ENCODE results near the gene UGT1A4. TPM values are rescaled to one million over a fixed set of nuclear protein-coding genes. Genes with fewer than 3 reads are reported as not detected.
"Not testable (repeated sequence)": the region's sequence is repeated elsewhere in the genome, so short reads cannot be mapped to it uniquely, and the experiment has no call there.

The UGT1A4 gene
- total RNA-seq, 3 donors from 2014 or later, result not detected

DNA sequence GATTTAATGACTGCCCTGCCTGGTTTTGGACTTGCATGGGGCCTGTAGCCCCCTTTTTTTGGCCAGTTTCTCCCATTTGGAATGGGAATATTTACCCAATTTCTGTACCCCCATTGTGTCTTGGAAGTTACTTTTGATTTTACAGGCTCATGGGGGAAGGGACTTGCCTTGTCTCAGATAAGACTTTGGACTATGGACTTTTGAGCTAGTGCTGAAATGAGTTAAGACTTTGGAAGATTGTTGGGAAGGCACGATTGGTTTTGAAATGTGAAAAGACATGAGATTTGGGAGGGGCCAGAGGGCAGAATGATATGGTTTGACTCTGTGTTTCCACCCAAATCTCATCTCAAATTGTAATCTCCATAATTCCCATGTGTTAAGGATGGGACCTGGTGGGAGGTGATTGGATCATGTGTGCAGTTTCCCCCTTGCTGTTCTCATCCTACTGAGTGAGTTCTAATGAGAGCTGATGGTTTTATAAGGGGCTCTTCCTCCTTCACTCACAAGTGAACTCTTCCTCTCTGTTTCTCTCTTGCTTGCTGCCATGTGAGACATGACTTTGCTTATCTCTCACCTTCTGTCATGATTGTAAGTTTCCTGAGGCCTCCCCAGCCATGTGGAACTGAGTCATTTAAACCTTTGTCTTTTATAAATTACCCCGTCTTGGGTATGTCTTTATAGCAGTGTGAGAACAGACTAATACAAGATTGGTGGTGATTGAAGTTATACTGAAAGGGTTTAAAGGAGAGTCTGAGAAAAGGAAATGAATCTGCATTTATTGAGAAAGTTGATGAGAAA is 32.9 kb downstream of the UGT1A4 start:
- not testable (repeated sequence) for DNase-seq; H3K4me3 Mint-ChIP-seq; H3K36me3 Mint-ChIP-seq (ENCODE audit: insufficient read depth); H3K4me1 Mint-ChIP-seq (ENCODE audit: low read depth); ATAC-seq
- H3K9me3 Mint-ChIP-seq, result peaks cover 16% of the 10 kb centered on the region
- peaks cover 25% of the 10 kb centered on the region for H3K27me3 Mint-ChIP-seq (ENCODE audit: low read depth)

DNA sequence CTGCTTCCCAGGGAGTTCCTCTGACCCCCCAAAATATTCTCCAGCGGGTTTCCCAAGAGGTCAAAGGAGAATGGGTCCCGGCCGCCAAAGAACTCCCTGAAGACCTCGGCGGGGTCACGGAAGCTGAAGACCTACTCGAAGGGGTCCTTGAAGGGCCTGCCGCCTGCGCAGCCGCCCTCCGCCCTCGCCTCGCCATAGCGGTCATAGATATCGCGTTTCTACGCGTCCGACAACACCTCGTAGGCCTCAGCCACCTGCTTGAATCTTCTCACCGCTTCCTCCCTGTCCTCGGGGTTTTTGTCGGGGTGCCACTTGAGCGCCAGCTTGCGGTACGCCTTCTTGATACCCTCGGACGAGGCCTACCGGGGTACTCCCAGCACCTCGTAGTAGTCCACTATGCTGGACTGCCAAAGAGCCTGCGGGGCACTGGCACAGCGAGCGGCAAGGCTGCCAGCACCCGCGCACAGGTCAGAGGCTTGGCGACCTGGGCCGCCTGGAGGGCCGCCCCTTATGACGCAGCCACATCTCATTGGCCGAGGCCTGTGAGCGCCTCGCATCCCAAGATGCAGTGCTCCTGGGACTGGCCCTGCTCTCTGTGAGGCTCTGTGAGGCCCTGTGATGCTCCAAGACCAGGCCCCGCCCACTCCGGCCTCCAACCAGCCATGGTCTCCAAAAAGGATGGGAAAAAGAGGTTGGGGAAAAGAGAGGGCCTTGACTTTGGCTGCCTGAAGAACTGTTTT is 36.5 kb downstream of the UGT1A4 start:
- Mint-ChIP-seq H3K36me3 (ENCODE audit: insufficient read depth) (no peaks in the 10 kb centered on the region), H3K27me3 (ENCODE audit: low read depth) (peaks cover 13% of the 10 kb centered on the region), H3K4me1 (ENCODE audit: low read depth) (no peaks in the 10 kb centered on the region), H3K9me3 (peaks cover 12% of the 10 kb centered on the region), H3K4me3 (no peak overlapping the region)
- DNase-seq (no peak), ATAC-seq (no peak)

GRCh38 chr2:233756429-233757081 is 38.0 kb downstream of the UGT1A4 start:
- Mint-ChIP-seq H3K4me3 (no peak overlapping the region), H3K27me3 (ENCODE audit: low read depth) (peaks cover 13% of the 10 kb centered on the region), H3K9me3 (peaks cover 4% of the 10 kb centered on the region), H3K4me1 (ENCODE audit: low read depth) (no peaks in the 10 kb centered on the region), H3K36me3 (ENCODE audit: insufficient read depth) (no peaks in the 10 kb centered on the region)
- DNase-seq (no peak), ATAC-seq (no peak)

DNA sequence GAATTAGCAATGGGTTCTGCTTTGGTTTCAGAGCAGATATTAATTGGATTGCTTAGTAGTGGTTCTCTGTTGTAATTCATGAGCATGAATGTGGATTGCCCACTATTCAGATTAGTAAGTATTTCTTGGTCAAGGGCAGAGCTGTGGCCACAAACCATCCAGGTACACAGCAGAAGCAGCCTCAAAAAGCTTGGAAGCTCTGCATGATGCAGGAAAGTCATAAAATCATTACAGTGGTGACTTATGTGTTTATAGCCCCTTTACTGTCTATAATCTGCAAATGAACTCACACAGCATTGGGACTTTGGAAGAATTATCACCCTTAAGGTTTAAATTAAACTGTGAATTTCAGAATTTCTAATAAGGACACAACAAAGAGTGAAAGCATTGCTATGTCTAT is 39.6 kb downstream of the UGT1A4 start:
- DNase-seq, result no peak
- no peaks in the 10 kb centered on the region for H3K36me3 Mint-ChIP-seq (ENCODE audit: insufficient read depth)
- H3K4me1 Mint-ChIP-seq (ENCODE audit: low read depth), result no peaks in the 10 kb centered on the region
- peaks cover 11% of the 10 kb centered on the region for H3K27me3 Mint-ChIP-seq (ENCODE audit: low read depth)
- no peak overlapping the region for H3K4me3 Mint-ChIP-seq
- no peaks in the 10 kb centered on the region for H3K9me3 Mint-ChIP-seq
- ATAC-seq, result no peak

DNA sequence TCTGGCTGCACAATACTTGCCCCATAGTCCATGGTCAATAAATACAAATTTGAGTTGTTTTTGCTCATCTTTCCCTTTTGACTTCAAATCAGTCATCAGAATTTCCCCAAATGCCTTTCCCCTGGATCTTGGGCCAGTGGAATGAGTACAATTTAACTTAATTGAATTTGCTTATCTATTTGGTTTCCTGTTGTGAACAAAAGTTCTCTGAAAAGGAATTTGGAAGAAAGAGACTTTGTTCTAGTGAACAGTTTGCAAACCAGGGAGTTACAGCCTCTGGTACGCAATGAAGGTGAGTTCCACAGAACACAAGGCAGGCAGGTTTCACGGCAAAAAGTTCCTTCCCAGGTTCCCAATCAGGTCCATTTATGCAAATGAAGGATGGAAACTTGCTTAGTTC is 40.3 kb downstream of the UGT1A4 start:
- ATAC-seq (no peak), DNase-seq (no peak)
- Mint-ChIP-seq H3K27me3 (ENCODE audit: low read depth) (peaks cover 11% of the 10 kb centered on the region), H3K9me3 (no peaks in the 10 kb centered on the region), H3K4me1 (ENCODE audit: low read depth) (no peaks in the 10 kb centered on the region), H3K36me3 (ENCODE audit: insufficient read depth) (no peaks in the 10 kb centered on the region), H3K4me3 (no peak overlapping the region)

GRCh38 chr2:233760043-233760442 is 41.5 kb downstream of the UGT1A4 start, which contains the start of gene UGT1A1:
Gene UGT1A1 (plus strand): TSS chr2:233760270. CDS start chr2:233760288, 18 bp downstream.
- ATAC-seq, result no peak
- Mint-ChIP-seq H3K4me3 (no peak within 1 kb of the TSS), H3K27me3 (ENCODE audit: low read depth) (peaks cover 16% of the 10 kb centered on the region), H3K4me1 (ENCODE audit: low read depth) (no peaks in the 10 kb centered on the region), H3K36me3 (ENCODE audit: insufficient read depth) (no peaks in the 10 kb centered on the region), H3K9me3 (no peaks in the 10 kb centered on the region)
- DNase-seq, result no peak

- Mint-ChIP-seq H3K36me3 (ENCODE audit: insufficient read depth) (no peaks in the 10 kb centered on the region), H3K4me3 (no peak overlapping the region), H3K4me1 (ENCODE audit: low read depth) (no peaks in the 10 kb centered on the region), H3K9me3 (no peaks in the 10 kb centered on the region), H3K27me3 (ENCODE audit: low read depth) (peaks cover 22% of the 10 kb centered on the region)
- ATAC-seq, result no peak
- DNase-seq, result no peak
Observed at GRCh38 chr2:233761040-233761769, 42.7 kb downstream of the UGT1A4 start.

DNA sequence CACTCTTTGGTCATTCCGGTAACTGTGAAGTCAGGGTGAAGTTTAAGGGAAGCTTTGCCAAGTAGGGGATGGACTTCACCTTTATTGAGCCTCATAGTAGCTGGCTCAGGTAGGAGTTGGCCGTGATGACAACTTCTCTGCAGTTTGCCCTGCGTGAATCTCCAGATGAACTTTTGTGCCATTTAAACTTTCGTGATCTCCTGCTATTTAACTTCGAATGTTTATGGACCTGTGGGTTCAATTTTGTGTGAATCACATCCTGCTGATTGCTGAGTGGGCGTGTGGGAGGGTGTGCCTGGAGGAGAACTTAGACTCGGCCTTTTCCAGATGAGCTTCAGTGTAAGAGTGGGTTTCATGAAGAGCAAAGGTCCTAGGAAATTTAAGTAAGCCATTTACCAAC is 45.7 kb downstream of the UGT1A4 start:
- H3K27me3 Mint-ChIP-seq (ENCODE audit: low read depth), result peaks cover 35% of the 10 kb centered on the region
- no peaks in the 10 kb centered on the region for H3K9me3 Mint-ChIP-seq
- no peak overlapping the region for H3K4me3 Mint-ChIP-seq
- no peaks in the 10 kb centered on the region for H3K36me3 Mint-ChIP-seq (ENCODE audit: insufficient read depth)
- ATAC-seq (no peak), DNase-seq (no peak)
- H3K4me1 Mint-ChIP-seq (ENCODE audit: low read depth), result no peaks in the 10 kb centered on the region

DNA sequence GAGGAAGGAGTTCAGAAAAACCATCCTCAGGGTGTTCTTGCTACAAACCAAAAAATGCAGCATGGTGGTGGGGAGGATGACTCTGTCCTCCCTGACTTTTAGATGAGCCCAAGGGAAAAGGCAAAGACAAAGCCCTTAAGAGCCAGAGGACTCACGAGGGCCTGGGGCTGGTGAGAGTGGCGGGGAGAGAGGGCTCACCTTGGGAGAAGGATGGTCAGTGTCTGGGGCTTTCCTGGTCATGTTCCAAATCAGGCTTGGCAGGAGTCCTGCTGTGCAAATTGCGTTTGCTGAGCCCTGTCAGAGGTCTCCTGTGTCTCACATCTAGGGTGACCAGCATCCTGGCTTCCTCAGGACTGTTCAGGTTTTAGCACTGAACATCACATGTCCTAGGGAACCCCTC is 46.2 kb downstream of the UGT1A4 start:
- DNase-seq (no peak), ATAC-seq (no peak)
- Mint-ChIP-seq H3K27me3 (ENCODE audit: low read depth) (peaks cover 38% of the 10 kb centered on the region), H3K4me3 (no peak overlapping the region), H3K4me1 (ENCODE audit: low read depth) (no peaks in the 10 kb centered on the region), H3K36me3 (ENCODE audit: insufficient read depth) (no peaks in the 10 kb centered on the region), H3K9me3 (no peaks in the 10 kb centered on the region)

- no peak for ATAC-seq
- Mint-ChIP-seq H3K9me3 (no peaks in the 10 kb centered on the region), H3K27me3 (ENCODE audit: low read depth) (peaks cover 38% of the 10 kb centered on the region), H3K4me1 (ENCODE audit: low read depth) (no peaks in the 10 kb centered on the region), H3K36me3 (ENCODE audit: insufficient read depth) (no peaks in the 10 kb centered on the region), H3K4me3 (no peak overlapping the region)
- DNase-seq, result no peak
Observed at GRCh38 chr2:233766416-233766815, 47.9 kb downstream of the UGT1A4 start.

- Mint-ChIP-seq H3K4me1 (ENCODE audit: low read depth) (no peaks in the 10 kb centered on the region), H3K36me3 (ENCODE audit: insufficient read depth) (no peaks in the 10 kb centered on the region), H3K9me3 (no peaks in the 10 kb centered on the region), H3K27me3 (ENCODE audit: low read depth) (peaks cover 38% of the 10 kb centered on the region), H3K4me3 (no peak overlapping the region)
- ATAC-seq (no peak), DNase-seq (no peak)
Observed at GRCh38 chr2:233768076-233768475, 49.5 kb downstream of the UGT1A4 start.

DNA sequence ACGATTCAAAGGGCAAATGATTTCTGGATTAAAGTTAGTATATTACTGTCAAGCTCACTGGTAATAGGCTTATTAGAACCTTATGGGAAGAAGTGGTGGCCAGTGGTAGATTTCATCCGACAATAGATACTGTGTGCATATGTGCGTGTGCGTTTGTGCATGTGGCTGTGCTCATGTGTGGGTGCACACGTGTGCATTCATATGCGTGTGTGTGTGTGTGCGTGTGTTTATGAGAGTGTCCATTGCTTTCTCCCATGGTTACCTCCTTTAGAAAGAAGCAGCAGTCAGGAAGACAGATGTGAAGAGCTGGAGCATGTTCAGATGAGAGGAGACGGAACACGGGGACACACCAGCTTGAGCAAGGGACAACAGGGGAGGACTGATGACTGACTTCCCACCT is 50.7 kb downstream of the UGT1A4 start:
- no peaks in the 10 kb centered on the region for H3K4me1 Mint-ChIP-seq (ENCODE audit: low read depth)
- ATAC-seq, result no peak

GRCh38 chr2:233772153-233772552 is 53.6 kb downstream of the UGT1A4 start:
- no peaks in the 10 kb centered on the region for H3K4me1 Mint-ChIP-seq (ENCODE audit: low read depth)
- ATAC-seq (no peak), DNase-seq (no peak)
- H3K27me3 Mint-ChIP-seq (ENCODE audit: low read depth), result peaks cover 13% of the 10 kb centered on the region
- H3K4me3 Mint-ChIP-seq, result no peak overlapping the region
- H3K9me3 Mint-ChIP-seq, result peaks cover under 1% of the 10 kb centered on the region
- no peaks in the 10 kb centered on the region for H3K36me3 Mint-ChIP-seq (ENCODE audit: insufficient read depth)

More for the DNA sequence above, 50.7 kb downstream of the UGT1A4 start:
- Mint-ChIP-seq H3K4me3 (no peak overlapping the region), H3K9me3 (no peaks in the 10 kb centered on the region), H3K36me3 (ENCODE audit: insufficient read depth) (no peaks in the 10 kb centered on the region), H3K27me3 (ENCODE audit: low read depth) (peaks cover 30% of the 10 kb centered on the region)
- no peak for DNase-seq

- ATAC-seq (no peak), DNase-seq (no peak)
- Mint-ChIP-seq H3K9me3 (peaks cover 4% of the 10 kb centered on the region), H3K4me3 (no peak overlapping the region), H3K36me3 (ENCODE audit: insufficient read depth) (no peaks in the 10 kb centered on the region), H3K4me1 (ENCODE audit: low read depth) (no peaks in the 10 kb centered on the region), H3K27me3 (ENCODE audit: low read depth) (peaks cover 11% of the 10 kb centered on the region)
Observed at GRCh38 chr2:233772583-233772982, 54.0 kb downstream of the UGT1A4 start.

All from activated T-cell treated with anti-CD3 and anti-CD28 coated beads, Interleukin-2, amount 50 U/mL, for 4 hours (primary cell).